NCI-H146 treated with DMSO at 0.1 percent for 48 hours (cell line): ENCODE results near the gene DPP3.
"Not testable (repeated sequence)": the region's sequence is repeated elsewhere in the genome, so short reads cannot be mapped to it uniquely, and the experiment has no call there.

Experiments
- DNase-seq: peaks from one replicate; lab custom pipeline; 2025; ENCODE audit not compliant: unreplicated experiment; lab: John Stamatoyannopoulos, UW

The DPP3 gene

DNA sequence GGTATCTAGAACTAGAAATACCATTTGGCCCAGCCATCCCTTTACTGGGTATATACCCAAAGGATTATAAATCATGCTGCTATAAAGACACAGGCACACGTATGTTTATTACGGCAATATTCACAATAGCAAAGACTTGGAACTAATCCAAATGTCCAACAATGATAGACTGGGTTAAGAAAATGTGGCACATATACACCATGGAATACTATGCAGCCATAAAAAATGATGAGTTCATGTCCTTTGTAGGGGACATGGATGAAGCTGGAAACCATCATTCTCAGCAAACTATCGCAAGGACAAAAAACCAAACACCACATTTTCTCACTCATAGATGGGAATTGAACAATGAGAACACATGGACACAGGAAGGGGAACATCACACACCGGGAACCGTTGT is 16.1 kb upstream of the DPP3 start:
- not testable (repeated sequence) for DNase-seq

DNA sequence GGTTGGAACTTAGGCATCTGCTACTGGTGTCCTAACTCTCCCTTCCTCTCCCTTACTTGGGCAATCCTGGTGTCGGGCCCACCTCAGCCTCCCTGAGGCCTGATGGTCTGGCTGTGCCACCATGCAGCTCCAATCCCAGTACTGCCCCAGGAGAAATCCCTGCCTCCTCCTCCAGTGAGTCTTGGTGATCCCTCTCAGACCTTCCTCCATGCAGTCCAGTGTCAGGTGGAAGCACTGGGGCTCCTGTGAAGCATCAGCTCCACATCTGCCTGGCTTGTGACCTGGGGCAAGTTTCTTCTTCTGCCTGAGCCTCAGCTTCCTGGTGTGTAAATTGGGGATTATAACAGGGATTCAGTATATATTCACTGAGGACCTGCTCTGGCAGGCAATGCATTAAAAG is 15.3 kb upstream of the DPP3 start:
- no peak for DNase-seq

DNA sequence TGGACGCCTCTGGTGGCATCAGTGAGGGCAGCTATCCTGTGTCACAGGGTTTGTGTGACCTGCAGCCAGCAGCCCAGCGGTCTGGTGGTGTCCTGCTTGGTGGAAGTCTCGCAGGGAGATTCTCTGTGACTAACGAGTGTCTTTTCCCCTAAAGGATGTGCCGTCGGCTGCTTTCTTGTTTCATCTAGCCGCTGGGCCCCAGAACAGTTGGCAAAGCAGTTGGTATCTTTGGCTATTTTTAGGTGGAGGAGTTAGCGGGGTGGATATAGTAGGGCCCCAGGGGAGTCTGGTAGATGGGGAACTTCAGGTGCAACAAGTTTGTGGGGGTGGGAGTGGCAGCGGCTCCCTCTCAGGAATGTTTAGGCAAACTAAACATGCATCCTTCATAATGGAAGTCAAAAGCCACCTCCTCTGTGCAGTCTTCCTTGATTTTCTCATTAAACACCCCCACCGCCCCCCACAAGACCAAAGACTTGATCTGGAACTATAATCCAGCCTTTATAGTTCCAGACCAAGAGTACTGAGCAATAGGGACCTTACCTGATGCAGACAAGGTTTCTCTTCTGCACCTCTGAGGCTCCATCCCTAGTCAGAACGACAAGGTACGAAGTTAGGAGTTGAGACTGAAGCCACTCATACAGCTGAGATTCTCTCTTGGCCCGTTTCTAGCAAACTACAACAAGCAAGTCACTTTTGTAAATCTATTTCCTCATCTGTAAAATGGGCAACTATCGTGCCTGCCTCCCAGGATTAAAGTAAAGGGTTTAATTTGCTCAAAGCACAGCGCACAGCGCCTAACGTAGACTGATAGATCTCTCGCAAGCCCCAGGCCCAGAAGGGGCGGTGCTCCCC is 14.6 kb upstream of the DPP3 start:
- no peak for DNase-seq

DNA sequence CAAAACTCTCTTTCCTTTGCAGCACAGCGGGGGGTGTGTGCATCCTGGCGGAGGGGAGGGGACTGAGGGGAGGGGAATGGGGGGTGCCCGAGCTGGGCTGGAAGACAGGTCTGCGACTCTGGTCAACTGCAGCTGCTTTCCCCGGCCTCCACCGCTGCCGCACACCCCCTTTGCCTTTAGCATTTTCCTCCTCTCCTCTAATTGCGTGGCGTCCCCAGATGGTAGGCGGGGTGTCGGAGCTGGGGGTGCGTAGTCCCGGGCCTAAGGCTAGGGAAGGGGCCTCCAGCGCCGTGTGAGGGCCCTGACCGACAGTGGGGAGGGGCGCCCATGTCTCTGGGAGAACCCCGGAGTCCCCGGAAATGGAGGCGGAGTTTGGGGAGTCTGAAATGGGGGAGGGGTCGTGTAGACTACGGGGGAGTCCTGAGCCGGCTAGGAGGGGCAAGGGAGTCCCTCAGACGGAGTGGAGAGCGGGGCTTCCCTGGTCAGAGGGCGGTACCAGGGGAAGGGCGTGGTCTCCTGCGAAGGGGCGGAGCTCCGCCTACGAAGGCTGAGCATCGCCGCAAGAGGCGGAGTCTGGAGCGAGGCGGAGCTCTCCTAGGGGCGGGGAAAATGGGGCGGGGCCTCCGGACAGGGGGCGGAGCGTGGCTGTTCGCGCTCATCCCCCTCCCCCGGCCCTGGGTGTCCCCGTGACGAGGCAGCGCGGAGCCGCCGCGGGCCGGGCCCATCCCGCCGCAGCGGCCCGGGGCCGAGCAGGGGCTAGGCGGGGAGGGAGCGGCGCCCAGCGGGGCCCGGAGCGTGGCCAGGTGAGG is 13.8 kb upstream of the DPP3 start, which contains the start of gene PELI3:
Gene PELI3, plus strand, starts transcription at position 681 of the 809 bp plus-strand sequence. CDS start 1,224 bp downstream, outside the sequence.
- peak; percentile 72 for DNase-seq

- peak; percentile 10 for DNase-seq
Measured at GRCh38 chr11:66467034-66467659, 13.1 kb upstream of the DPP3 start.

DNA sequence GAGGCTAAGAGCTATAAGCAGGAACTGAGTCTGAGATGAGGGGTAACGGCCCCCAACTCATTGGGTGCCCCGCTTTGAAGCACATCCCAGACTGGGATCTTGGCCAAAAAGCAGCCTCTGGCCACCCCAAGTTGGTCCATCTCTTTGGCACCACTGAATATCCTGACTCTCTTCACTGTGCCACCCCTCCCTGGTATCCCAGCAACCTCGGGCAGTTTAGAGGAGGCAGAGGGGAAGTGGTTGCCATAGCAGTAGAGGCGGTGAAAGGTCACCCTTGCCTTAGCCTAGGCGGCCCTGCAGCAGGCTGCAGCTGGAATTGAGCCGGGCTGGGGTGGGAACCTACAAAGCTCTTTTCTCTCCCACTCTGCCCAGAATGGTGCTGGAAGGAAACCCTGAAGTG is 12.5 kb upstream of the DPP3 start:
- DNase-seq, result peak; percentile 20

DNA sequence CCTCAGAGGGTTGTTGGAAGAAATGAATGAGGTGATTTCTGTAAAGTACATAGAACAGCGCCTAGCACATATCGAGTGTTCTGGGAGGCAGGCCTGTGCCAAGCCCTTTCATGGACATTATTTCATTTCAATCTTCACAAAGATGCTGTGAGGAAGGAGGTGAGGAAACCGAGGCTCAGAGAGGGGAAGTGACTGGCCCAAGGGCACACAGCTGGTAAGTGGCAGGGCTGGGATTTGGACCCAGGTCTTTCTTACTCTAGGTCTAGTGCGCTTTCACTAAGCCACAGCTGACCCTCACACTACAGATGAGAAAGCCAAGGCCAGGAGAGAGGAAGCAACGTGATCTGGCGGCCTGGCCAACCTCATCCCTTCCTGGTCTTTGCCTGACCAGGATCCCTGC is 11.5 kb upstream of the DPP3 start:
- no peak for DNase-seq

GRCh38 chr11:66469441-66469840 is 10.8 kb upstream of the DPP3 start:
- DNase-seq, result no peak

DNA sequence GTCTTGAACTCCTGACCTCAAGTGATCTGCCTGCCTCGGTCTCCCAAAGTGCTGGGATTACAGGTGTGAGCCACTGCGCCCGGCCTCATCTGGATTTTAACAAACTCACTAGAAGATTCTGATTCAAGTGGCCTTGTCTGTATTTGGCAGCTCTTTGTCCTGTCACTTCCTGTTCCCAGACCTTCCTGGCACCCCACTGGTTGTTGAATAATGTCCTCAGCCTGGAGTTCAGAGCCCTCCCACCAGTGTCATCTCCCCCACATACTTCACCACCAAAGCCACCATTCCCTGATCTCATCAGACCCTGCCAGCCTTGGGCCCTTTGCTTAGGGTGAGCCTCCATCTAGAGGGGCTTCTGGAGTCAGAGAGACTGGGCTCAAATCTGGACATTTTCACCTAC is 10.2 kb upstream of the DPP3 start:
- no peak for DNase-seq

DNA sequence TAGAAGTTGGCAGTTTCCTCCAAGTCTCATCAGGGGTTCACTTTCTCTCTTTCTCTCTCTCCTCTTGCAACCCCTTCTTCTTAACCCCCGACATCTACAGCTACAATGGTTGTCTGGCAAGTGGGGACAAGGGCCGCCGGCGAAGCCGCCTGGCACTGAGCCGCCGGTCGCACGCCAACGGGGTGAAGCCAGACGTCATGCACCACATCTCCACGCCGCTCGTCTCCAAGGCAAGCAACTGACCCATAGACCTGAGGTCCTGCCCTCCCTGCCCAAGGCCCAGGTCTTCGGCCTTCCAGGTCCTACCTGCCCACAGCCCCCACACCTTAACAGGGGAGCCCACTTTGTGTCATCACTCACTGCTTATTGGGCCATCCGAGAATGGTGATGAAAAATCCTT is 9.1 kb upstream of the DPP3 start:
- DNase-seq, result no peak

DNA sequence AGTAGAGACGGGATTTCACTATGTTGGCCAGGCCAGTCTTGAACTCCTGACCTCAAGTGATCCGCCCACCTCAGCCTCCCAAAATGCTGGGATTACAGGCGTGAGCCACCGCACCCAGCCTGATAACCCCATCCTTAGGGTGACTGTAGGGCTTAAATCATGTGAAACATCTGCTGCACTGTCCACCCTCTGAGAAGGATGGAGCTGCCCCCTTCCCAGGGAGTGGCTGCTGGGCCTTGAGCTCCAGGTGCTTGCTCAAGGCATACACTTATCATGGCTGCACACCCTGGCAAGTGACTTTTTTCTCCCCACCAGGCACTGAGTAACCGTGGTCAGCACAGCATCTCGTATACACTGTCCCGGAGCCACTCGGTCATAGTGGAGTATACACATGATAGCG is 8.2 kb upstream of the DPP3 start:
- no peak for DNase-seq

GRCh38 chr11:66473167-66473566 is 7.1 kb upstream of the DPP3 start:
- DNase-seq, result no peak

DNA sequence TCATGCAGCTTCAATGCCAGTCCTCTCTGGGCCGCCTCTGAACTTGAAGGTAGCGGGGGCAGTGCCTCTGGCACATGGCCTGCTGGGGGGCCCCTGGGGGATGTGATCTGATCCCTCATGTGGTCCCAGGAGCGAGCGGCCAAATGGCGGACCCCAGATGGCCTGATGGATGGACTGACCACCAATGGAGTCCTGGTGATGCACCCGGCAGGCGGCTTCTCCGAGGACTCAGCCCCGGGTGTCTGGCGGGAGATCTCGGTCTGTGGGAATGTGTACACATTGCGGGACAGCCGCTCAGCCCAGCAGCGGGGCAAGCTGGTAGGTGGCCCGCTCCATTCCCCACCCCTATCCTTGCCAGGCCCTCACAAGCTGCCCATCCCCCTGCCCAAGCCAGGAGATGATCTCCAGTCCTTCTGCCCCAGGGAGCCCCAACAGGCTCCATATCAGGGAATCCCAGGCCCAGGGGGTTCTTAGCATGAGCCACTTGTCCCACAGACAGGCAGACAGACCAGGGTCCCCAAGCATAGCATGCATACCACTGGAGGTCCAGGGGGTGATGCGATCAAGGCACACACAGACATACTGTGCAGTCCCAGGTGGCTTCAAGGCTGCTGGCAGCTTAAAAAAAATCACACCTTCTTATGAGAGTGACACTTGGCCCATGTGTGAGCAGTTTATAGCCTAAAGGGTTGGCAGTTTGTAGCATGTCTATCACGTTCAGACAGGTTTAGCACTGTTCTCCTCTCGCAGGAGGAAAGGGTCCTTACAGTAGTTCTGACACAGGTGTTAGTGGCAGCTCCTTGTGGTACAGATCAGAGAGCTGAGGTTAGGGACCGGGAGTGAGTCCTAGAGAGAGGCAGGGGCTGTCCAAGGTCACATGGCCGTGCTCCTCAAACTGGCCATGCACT is 6.4 kb upstream of the DPP3 start:
- no peak for DNase-seq

GRCh38 chr11:66475349-66476172 is 4.7 kb upstream of the DPP3 start:
- no peak for DNase-seq

DNA sequence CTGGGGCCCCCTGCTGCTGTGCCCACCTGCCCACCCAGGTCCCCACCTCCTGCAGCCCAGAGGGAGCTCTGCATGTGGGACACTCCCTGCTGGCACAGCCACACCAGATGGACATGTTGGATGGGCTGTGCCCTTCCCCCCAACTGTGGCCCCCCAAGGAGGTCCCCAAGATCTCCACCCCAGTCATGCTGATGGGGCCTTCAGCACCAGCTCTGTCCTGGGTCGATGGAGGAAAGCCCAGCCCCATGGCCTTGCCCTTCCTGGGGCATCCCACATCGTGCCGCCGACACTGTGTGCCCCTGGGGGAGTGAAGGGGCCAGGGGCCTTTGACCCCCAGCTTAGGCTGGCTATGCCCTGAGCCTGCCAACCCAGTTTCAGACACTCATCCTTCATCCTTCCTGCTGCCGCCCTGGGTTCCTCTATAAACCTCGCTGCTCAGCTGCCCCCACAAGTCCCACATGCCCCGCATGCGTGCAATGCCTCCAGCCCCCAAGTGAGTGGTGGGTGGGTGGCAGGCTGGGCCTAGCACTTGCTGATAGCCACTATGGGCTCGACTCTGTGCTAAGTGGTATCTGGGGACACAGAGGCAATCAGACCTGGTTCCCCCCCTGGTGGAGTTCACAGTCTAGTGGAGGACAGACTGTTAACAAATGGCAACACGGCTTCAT is 3.9 kb upstream of the DPP3 start:
- DNase-seq, result no peak

DNA sequence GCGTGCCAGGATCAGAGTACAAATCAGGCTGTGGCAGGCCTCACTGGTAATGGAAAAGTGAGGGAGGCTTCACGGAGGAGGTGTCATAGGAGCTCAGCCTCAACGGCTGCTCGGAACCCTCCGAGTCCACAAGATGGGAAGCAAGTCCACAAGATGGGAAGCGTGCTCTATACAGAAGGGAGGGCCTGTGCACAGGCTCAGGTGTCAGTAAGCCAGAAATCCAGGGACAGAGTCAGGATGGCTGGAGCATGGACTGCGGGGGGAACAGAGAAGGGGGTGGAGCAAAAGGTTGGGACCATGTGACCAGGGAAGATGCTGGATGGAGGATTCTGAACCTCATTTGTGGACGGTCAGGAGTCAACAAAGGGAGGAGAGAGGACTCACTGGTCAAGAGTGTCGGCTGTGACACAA is 3.4 kb upstream of the DPP3 start:
- DNase-seq, result no peak

DNA sequence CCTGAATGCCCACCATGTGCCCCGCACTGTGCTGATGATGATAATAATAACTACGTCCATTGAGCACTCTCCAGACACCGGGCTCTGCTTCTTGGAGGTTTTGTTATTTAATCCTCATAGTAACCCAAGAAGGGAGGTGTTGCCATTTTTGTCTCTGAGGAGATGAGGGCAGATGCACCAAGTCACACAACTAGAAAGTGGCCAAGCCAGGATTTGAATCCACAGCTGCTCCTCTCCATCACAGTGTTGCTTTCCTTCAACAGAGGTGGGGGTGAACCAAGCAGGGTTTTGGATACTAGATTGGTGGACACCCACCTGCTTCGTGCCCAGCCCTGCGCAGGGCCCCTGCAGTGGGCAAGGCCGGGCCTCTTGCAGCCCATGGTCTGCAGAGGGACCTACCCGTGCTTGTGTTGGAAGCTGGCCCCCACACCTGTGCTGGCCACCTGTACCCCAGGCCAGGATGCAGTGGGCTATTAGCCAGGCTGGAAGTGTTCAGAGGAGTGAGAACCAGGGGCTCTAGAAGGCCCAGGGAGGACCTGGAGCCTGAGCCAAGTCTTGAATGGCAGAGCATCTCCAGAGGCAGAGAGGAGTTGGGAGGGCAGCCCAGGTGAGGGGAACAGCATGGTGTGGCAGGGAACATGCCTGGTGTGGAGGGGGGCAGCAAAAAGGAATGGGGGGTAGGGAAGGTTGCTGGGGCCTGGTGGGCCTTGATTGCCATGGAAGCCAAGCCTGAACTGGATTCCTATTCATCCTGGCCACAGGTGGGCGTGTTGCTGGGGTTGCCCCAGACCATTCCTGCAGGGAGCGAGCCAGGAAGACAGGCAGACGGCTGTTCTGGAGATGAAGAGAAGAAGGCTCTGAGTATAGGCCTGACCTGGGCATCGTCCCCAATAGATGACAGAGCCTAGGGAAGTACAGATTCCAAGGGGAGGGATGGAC is 2.7 kb upstream of the DPP3 start:
- no peak for DNase-seq

DNA sequence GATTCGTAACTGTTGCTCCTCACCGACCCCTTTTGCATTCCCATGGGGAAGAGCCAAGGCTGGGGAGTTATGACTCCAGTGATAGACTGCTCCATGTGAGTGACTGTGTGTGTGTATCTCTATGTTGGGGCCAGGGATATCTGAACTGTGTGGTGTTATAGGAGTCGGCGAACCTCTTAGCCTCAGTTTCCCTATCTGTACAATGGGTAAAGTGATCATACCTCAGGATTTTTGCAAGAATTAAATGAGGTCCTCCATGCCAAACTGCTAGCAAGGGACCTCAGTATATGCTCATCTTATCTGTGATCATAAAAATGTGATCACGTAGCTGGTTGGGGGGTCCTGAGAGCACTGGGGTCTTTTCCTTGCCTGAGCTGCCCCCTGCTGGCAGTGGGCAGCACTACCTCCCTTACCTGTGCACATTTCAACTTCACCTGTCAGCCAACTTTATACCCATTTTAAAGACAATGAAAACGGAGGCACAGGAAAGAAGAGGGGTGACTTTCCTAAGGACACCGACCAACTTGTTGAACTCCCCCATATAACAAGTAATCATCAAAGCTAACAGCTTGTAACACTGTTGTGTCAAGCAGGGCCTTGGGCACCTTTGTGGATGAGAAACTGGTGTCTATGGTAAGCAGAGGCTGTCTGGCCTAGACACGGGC is 1.4 kb upstream of the DPP3 start:
- peak; percentile 36 for DNase-seq
